Left forelimb (tissue), 1 donor: ENCODE results near the gene SLC2A1.

ENCODE experiments used
- DNase-seq: peaks from one replicate; pipeline ENCODE4 v3.0.0-alpha.2; 2018; ENCODE audit warnings: low spot score

SLC2A1 gene

GRCh38 chr1:42979896-42980800 is 21.5 kb upstream of the SLC2A1 start:
- DNase-seq, result no peak

DNA sequence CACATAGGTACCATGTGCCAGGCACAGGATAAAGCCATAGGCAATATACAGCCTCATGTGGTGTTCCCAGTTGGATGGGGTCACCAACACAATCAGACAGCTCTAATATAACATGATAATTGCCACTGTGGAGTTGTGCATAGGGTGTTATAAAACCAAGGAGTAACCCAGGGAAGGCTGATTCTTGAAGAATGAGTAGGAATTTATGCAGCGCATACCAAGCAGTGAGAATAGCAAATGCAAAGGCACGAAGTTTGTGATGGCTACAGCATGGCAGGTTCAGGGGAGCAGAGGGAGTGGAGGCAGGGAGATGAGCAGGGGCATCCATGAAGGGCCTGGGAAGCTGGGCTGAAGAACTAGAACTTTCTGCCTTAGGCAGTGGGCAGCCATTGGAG is 20.4 kb upstream of the SLC2A1 start:
- no peak for DNase-seq

GRCh38 chr1:42978317-42979035 is 19.8 kb upstream of the SLC2A1 start:
- DNase-seq, result no peak

DNA sequence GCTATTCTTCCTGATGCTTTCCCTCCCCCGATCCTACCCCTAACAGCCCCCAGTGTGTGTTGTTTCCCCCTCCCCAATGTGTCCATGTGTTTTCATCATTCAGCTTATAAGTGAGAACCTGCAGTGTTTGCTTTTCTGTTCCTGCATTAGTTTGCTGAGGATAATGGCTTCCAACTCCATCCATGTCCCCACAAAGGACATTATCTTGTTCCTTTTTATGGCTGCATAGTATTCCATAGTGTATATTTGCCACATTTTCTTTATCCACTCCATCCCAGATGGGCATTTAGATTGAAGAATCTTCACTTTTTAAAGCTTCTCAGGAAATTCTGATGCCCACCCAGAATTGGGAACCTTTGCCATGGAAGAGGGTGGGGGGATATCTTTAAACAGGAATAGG is 19.0 kb upstream of the SLC2A1 start:
- DNase-seq, result no peak

DNA sequence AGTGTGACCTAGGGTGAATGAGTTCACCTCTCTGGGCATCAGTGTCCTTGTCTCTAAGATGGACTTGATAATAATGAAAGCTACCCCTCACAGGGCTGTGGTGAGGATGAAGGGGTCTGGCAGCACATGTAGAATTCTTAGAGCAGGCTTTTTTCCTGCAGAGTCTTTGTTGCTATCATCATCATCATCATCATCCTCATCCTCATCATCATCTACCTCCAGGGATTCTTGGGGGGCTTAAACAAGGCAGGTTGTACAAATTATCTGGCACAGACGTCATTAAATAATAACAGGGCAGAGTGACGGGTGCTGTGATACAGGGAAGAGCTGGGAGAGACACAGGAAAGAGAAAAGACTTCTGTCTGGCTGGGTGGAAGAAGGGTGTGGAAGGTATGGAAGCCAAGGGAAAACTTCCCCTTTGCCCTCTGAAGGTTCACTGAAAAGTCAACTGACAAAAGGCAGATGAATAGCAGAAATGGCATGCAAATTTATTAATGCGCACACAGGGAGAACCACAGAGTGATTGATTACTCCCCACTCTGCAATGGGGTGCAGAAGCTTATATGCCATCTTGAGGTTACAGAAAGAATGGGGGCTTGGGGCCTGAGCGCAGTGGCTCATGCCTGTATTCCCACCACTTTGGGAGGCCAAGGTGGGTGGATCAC is 17.0 kb upstream of the SLC2A1 start:
- no peak for DNase-seq

DNA sequence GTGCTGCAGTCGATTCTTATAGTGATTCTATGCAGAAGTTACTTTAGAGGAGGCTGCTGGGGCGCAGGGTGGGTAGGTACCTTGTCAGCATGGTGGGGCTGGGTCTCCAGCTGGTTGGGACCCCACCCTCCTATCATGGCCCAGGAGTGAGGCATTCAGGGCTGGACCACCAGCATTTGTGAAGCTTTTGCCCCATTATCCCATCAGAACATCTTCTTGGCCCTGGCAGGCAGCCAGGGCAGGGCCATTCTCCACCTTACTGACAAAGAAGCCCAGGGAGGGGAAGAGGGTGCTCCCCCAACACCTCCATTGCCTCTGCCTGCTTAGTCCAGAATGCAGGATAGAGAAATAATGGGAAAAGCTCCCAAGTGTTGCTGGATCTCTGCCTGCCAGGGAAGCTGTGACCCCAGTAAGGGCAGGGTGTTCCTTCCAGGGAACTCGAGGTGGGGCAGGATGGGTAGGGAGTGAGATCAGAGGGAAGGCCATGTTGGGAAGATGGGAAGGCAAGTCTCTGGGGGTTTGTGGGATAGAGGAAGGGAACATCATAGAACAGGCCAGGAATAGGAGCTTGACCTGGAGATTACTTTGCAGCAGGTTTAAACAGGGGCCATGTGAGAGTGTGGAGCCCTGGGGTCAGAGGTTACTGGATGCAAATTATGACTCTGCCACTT is 16.2 kb upstream of the SLC2A1 start:
- no peak for DNase-seq

DNA sequence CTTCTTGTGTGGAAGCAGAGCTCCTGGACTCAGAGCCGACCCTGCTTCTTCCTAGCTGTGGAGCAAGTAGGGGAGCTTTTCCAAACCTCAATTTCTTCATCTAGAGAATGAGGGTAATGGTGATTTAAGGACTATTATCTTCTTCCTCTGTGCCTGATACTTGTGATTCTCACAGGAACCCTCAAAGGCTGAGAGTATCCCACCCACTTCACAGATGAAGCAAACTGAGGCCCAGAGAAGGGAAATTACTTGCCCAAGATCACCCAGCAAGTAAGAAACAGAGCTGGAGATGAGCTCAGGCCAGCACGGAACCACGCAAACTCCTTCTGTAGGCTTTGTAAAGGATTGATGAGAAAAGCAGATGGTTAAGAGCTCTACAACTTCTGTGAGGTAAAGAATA is 15.1 kb upstream of the SLC2A1 start:
- no peak for DNase-seq

DNA sequence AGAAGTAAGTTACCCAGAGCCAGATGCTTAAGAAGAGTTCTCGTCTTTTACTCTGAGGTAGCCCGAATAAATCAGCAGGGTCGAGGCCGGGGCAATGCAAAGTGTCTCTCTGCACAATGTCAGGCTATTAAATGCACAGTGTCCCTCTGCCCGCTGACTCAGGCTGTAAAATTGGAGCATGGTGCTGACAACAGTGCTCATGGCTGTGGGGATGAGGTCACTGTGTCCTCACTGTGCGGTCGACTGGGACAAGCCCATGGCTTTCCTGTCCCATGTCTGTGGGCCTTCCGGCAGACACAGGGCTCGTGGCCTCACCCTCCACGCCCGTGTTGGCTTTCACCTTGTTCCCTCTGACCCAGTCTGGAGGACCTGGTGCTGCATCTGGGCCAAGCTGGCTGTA is 14.6 kb upstream of the SLC2A1 start:
- DNase-seq, result no peak

GRCh38 chr1:42971841-42972291 is 13.2 kb upstream of the SLC2A1 start:
- DNase-seq, result no peak

DNA sequence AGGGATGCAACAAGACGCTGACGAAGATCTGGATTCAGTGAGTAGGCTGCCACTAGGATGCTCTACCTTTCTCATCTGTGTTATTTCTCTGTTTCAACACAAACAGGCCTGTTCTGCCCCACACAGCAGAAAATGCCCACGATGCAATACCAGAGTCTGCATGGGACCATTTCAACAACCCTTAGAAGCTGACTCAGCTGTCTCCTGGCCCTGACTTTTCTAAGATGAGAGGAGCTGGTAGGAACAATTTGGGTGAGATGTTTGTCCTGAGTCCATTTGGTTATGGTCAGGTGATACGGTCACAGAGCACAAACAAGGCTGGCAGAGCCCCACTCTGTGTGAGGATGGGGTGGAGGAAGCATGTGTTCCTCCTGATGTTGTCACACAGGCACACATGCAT is 11.5 kb upstream of the SLC2A1 start:
- DNase-seq, result no peak

- no peak for DNase-seq
Measured at GRCh38 chr1:42968654-42969053, 10.0 kb upstream of the SLC2A1 start.

DNA sequence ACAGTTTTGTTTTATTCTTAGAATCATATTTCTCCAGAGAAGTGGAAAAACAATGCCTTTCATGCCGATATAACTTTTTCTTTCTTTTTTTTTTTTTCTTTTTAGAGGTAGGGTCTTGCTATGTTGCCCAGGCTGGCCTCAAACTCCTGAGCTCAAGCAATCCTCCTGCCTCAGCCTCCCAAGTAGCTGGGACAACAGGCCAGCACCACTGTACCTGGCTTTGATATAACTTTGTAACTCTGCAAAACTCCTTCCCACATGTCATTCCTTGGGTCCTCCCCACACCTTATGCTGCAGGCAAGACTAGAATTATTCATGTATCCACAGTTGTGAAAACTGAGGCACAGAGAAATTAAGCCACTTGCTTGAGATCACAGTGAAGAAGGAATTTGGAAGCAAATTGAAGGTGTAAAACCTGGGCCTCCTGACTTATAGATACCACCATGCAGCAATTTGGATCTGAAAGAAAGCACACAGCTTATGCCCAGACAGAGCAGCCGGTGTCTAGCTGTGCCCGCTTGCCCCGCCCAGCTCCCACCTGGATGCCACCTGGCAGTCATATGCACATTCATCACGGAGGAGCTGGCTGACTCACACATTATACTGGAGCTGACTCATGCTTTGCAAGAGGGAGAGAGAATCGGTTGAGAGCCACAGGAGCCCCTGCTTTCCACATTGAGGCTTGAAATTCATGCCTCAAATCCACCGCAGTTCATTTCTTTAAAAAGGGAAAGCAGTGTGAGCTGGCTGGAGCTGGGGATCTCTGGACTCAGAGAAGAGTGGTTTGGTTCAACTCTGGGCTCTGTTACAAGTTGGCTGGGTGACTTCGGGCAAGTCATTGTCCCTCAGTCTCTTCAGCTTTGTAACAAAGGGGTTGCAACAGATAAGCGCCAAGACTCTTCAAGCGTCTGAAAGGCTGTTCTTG is 8.3 kb upstream of the SLC2A1 start:
- no peak for DNase-seq

DNA sequence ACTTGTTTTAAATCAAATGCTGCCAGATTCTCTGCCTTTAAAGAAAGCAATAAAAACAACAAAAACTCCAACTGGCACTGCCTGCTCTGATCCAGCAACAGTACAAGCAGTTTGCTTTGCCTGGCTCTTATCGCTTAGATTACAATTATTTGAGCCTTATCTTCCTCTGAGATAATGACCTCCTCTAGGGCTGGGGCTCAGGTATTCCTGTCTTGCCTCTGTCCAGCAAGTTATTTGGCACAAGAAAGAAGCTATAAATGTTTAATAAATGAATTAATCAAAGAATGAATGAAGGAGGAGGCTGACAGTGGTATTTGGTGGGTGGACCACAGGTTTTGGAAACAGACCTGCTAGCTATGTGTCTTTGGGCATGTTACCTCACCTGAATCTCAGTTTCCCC is 6.7 kb upstream of the SLC2A1 start:
- DNase-seq, result no peak

DNA sequence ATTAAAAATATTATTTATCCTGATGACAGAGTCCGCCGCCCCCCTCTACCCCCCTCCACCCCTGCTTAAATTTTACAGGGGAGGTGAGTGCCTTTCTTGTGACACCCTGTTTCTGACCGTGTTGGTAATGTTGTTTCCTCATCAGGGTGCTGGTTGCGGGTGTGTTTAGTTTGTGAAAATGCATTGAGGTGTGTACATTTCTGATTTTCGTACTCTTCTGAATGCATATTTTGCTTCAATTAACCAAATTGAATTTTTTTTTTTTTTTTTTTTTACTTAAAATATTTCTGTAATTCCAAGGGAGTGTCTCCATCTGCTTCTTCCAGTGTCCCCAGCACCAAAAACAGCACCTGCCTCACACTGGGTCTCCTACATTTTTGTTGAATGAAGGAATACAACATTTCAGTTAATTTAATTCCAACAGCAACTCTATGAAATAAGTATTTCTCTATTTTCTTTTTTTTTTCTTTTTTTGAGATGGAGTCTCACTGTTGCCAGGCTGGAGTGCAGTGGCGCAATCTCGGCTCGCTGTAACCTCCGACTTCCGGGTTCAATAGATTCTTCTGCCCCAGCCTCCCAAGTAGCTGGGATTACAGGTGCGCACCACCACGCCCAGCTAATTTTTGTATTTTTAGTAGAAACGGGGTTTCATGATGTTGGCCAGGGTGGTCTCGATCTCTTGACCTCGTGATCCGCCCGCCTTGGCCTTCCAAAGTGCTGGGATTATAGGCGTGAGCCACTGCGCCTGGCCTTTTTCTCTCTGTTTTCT is 5.6 kb upstream of the SLC2A1 start:
- DNase-seq, result no peak

GRCh38 chr1:42963378-42964043 is 4.8 kb upstream of the SLC2A1 start:
- DNase-seq, result no peak

DNA sequence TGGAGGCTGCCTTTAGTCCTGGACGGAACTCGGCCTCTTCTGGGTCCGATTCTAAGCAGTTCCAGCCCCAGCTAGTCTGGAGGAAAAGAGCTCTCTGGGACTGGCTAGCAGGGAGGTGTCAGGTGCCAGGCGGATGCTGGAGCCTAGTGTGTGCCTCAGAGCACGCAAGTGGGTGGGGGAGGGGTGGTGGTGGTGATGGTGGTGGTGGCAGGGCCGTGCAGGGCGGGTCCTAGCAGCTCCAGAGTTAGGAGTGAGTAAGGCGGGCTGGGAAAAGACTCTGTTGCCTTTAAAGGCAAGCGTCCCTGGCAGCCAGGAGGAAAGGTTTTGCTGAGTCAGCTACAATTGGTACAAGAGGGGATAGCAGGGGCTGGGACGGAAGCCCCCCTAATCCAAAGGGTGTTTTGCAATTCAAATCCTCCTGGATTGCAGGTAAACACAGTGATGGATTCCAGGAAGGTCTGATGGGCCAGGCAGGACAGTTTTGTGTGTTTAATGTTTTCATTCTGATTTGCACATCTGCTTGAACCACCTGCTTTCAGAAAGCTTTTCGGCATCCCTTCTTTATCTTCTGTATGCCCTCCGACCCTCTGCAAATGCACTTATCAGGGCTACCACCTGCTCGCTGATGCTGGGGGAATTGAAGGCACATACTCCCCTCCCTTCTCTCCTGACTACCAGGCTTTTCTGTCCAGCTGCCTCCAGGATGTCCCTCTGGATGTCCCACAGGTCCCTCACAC is 4.1 kb upstream of the SLC2A1 start:
- DNase-seq, result no peak

GRCh38 chr1:42961312-42962091 is 2.8 kb upstream of the SLC2A1 start:
- DNase-seq, result no peak
